H7 (cell line): Measurements from ENCODE around the gene MEIS2. TPM values are rescaled to one million over a fixed set of nuclear protein-coding genes. Genes with fewer than 3 reads are reported as not detected.

Source experiments
- DNase-seq: peaks from one replicate; pipeline ENCODE4 v3.0.0; 2012
- H3K27me3 ChIP-seq: 2 replicates; pipeline ENCODE4 v1.6.0; 2011; ENCODE audit warnings: mild to moderate bottlenecking, low read length; ENCODE audit not compliant: control insufficient read depth, insufficient read depth
- H3K36me3 ChIP-seq: replicated peaks from 2 replicates; pipeline ENCODE4 v1.5.1; 2011; ENCODE audit warnings: low read length; ENCODE audit not compliant: control insufficient read depth, insufficient read depth
- H3K4me3 ChIP-seq: 2 replicates; pipeline ENCODE4 v1.5.1; 2011; ENCODE audit warnings: low read depth, mild to moderate bottlenecking, control low read depth, low read length, moderate library complexity; ENCODE audit not compliant: insufficient read depth
- total RNA-seq: library from RNA; depleted of rRNA; stranded (reverse); fragments of >200 nt; shearing (Covaris generic); gene quantifications from 2 replicates; pipeline ENCODE4 v1.2.3, GENCODE V29; 2014

MEIS2 gene
- total RNA-seq, 1 experiment from 2014 or later, result 1.8 TPM

GRCh38 chr15:36911322-36911944 lies 188.9 kb downstream of the MEIS2 start:
- Histone ChIP-seq H3K27me3 (no peaks in the 10 kb centered on the region), H3K4me3 (no peak overlapping the region), H3K36me3 (no peaks in the 10 kb centered on the region)
- DNase-seq, result no peak

DNA sequence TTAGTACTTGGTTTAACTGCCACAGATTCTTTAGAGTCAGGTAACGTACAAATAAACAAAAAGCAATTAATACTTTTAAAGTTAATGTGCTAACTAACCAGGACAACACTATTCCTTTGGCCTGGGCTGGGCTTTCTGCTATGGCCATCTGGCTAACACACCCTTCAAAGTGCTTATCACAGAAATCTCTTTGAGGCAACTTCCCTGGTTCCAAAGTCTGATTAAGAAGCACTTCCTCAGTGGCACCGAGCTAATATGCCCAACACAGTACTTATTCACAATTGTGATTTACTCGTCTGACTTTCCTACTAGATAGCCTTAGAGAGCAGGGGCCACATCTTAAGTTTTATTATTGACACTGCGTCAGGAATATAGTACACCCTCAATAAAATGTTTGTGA lies 191.4 kb downstream of the MEIS2 start:
- Histone ChIP-seq H3K27me3 (no peaks in the 10 kb centered on the region), H3K36me3 (no peaks in the 10 kb centered on the region), H3K4me3 (no peak overlapping the region)
- no peak for DNase-seq

DNA sequence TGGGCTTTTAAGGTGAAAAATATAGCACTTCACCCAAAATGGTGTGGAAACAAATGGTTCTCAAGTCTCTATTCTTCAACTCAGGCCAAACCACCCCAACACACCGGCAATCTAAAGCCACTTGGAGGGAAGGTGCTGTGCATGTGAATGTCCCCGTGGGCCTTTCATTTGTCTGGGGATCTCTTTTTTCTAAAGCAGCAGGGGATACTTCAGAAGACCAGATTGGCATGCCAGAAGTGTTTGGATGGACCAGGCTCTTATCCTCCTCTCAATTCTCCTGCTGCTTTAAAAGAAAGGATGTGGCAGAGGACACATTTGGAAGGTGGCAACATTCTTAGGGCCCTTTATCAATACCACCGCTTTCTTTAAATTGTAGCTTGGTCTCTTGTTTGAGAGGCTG lies 193.1 kb downstream of the MEIS2 start:
- no peak overlapping the region for H3K4me3 ChIP-seq
- no peaks in the 10 kb centered on the region for H3K36me3 ChIP-seq
- DNase-seq, result peak; percentile 69
- H3K27me3 ChIP-seq, result no peaks in the 10 kb centered on the region

DNA sequence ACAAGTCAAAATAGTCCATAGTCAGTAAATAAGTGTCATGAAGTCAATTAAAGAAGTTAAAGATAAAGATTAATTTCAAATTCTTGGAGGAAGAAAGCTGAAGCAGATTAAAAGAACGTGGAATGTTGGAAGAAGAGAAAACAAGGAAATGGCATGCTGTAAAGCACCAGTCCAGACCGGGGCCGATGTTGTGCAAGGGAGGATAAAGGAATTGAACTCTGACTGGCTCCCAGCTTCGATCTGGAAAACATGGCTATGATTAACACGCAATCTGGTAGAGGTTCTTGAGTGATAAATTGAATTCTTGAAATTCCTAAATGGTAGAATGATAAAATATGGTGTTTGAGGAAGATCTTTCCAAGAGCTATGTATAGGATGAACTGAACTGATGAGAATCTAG lies 194.4 kb downstream of the MEIS2 start:
- Histone ChIP-seq H3K36me3 (no peaks in the 10 kb centered on the region), H3K4me3 (no peak overlapping the region), H3K27me3 (no peaks in the 10 kb centered on the region)
- no peak for DNase-seq

- no peaks in the 10 kb centered on the region for H3K36me3 ChIP-seq
- no peak overlapping the region for H3K4me3 ChIP-seq
- DNase-seq, result no peak
- no peaks in the 10 kb centered on the region for H3K27me3 ChIP-seq
Measured at GRCh38 chr15:36904715-36905114, 195.6 kb downstream of the MEIS2 start.

GRCh38 chr15:36903922-36904556 lies 196.3 kb downstream of the MEIS2 start:
- Histone ChIP-seq H3K27me3 (no peaks in the 10 kb centered on the region), H3K4me3 (no peak overlapping the region), H3K36me3 (no peaks in the 10 kb centered on the region)
- DNase-seq, result no peak

DNA sequence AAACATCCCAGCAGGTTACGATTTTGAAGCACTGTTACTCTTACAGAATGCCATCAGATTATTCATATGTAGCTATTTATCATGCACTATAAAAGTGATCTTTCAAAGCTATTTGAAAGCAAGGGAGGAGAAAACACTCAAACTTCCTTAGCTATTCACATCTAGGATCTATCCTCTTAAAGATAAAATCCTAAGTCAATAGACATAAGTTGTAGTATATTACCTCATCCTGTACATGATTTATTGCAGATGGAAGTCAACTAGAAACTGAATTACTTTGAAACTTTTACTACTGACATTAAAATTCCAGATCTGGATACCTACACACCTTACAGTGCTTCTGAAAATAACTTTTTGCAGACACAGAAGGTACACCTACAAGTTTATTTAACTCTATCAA lies 197.2 kb downstream of the MEIS2 start:
- DNase-seq, result no peak
- H3K4me3 ChIP-seq, result no peak overlapping the region
- H3K27me3 ChIP-seq, result no peaks in the 10 kb centered on the region
- H3K36me3 ChIP-seq, result no peaks in the 10 kb centered on the region

DNA sequence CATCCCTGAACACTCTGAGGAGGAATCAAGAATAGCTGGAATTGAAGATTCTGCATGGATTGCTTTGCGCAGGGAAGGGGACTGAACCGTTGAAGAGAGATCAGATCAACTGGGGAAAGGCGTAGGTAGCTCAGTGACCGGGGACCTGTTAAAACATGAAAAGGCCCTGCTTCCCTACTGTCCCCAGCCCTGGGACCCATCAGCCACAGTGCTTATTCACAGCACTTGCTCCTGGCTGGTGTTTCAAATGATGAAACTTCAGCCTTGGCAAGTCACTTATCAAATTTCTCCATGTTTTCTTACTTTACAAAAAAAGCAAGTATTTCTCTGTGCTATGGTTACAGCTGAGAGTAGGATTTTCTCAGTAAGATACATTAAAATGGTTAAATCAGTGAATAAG lies 199.3 kb downstream of the MEIS2 start:
- Histone ChIP-seq H3K4me3 (no peak overlapping the region), H3K27me3 (peaks cover 6% of the 10 kb centered on the region; the same call in 1 of the 2 replicates), H3K36me3 (no peaks in the 10 kb centered on the region)
- no peak for DNase-seq

DNA sequence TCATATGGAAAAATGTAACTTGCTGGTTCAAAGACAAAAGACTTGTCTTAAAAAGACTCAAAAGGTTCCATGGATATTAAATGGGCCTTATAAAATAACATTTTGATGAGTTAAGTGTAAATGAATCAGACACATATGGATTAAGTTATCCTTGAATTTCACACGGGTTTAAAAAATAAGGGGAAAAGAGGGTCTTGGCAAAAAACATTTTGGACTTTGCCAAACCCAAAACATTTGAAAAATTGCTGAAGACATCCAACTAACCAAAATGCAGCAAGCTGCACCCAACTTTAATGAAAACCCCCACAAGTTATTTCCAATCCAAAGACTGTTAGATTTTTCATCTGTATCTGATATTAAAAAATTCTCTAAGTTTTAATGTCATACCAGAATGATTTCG lies 200.7 kb downstream of the MEIS2 start:
- Histone ChIP-seq H3K27me3 (peaks cover 6% of the 10 kb centered on the region; the same call in 1 of the 2 replicates), H3K36me3 (no peaks in the 10 kb centered on the region), H3K4me3 (no peak overlapping the region)
- no peak for DNase-seq

GRCh38 chr15:36898536-36899126 lies 201.7 kb downstream of the MEIS2 start:
- peaks cover 6% of the 10 kb centered on the region; the same call in 1 of the 2 replicates for H3K27me3 ChIP-seq
- no peak overlapping the region for H3K4me3 ChIP-seq
- DNase-seq, result no peak
- H3K36me3 ChIP-seq, result no peaks in the 10 kb centered on the region

DNA sequence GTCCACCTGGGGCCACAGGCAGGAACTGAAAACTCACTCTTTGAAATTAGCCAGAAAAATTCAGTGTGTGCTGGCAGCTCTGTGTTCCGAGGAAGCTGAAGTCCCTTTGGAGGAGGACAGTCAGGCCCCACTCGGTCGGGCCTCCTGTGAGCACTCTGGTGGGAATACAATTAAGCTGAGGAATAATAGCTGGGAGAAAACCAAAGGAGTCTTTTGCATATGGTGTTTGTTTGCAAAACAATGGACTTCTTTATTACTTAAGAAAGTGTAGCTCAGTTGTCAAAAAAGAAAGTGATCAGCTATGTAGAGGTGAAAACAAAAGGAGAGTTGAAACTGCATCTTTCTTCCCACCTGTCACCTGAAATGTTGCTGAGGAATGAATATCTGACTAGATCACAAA lies 202.5 kb downstream of the MEIS2 start:
- peaks cover 6% of the 10 kb centered on the region; the same call in 1 of the 2 replicates for H3K27me3 ChIP-seq
- peak; percentile 50 for DNase-seq
- no peak overlapping the region for H3K4me3 ChIP-seq
- no peaks in the 10 kb centered on the region for H3K36me3 ChIP-seq

- no peaks in the 10 kb centered on the region for H3K36me3 ChIP-seq
- H3K27me3 ChIP-seq, result peaks cover 6% of the 10 kb centered on the region; the same call in 1 of the 2 replicates
- H3K4me3 ChIP-seq, result no peak overlapping the region
- DNase-seq, result no peak
Measured at GRCh38 chr15:36896949-36897348, 203.4 kb downstream of the MEIS2 start.

DNA sequence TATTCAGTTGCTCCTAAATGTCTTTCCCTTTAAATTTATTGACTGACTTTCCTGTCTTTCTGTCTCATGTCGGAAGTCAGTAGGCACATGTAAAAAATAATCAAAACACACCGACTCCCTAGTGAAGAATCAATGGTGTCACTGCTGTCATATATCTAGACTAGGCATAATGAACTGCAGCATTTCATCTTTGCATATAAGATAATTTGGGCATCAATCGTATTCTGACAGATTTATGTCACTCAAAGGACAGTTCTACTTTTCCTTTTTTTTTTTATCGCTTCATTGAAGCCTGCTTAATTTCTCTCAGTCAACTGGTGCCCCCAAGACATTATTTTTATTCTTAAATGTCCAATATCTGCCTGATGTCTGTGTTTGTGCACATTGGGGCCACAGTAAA lies 206.3 kb downstream of the MEIS2 start:
- DNase-seq, result no peak
- peaks cover 31% of the 10 kb centered on the region for H3K27me3 ChIP-seq
- no peak overlapping the region for H3K4me3 ChIP-seq
- H3K36me3 ChIP-seq, result no peaks in the 10 kb centered on the region

GRCh38 chr15:36893276-36893675 lies 207.1 kb downstream of the MEIS2 start:
- no peak overlapping the region for H3K4me3 ChIP-seq
- H3K36me3 ChIP-seq, result no peaks in the 10 kb centered on the region
- no peak for DNase-seq
- peaks cover 39% of the 10 kb centered on the region for H3K27me3 ChIP-seq
